ENCODE results near the gene RDH14.

DNA sequence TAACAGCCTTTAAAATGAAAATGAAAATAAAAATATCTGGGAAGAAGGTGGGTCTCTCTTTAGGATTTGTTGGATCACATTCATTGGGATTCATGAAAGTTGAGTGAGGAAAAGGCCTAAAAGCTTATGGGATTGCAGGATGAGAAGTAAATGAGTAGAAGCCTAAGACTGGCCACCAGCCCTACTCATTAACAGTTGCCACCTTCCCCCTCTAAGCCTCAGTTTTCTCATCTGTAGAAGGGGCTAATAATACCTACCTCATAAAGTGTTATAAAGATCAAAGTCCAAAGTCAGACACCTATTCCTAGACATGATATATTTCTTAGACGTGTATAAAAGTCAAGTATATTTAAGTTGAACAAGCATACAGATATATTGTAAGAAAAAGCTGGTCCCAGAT lies 23.8 kb downstream of the RDH14 start:
- TF ChIP-seq, protein P1, sequence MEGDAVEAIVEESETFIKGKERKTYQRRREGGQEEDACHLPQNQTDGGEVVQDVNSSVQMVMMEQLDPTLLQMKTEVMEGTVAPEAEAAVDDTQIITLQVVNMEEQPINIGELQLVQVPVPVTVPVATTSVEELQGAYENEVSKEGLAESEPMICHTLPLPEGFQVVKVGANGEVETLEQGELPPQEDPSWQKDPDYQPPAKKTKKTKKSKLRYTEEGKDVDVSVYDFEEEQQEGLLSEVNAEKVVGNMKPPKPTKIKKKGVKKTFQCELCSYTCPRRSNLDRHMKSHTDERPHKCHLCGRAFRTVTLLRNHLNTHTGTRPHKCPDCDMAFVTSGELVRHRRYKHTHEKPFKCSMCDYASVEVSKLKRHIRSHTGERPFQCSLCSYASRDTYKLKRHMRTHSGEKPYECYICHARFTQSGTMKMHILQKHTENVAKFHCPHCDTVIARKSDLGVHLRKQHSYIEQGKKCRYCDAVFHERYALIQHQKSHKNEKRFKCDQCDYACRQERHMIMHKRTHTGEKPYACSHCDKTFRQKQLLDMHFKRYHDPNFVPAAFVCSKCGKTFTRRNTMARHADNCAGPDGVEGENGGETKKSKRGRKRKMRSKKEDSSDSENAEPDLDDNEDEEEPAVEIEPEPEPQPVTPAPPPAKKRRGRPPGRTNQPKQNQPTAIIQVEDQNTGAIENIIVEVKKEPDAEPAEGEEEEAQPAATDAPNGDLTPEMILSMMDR (IDR thresholded peaks at IDR 0.05; ENCODE audit: insufficient read depth, low read length), result no peak
- TF ChIP-seq, protein P2, sequence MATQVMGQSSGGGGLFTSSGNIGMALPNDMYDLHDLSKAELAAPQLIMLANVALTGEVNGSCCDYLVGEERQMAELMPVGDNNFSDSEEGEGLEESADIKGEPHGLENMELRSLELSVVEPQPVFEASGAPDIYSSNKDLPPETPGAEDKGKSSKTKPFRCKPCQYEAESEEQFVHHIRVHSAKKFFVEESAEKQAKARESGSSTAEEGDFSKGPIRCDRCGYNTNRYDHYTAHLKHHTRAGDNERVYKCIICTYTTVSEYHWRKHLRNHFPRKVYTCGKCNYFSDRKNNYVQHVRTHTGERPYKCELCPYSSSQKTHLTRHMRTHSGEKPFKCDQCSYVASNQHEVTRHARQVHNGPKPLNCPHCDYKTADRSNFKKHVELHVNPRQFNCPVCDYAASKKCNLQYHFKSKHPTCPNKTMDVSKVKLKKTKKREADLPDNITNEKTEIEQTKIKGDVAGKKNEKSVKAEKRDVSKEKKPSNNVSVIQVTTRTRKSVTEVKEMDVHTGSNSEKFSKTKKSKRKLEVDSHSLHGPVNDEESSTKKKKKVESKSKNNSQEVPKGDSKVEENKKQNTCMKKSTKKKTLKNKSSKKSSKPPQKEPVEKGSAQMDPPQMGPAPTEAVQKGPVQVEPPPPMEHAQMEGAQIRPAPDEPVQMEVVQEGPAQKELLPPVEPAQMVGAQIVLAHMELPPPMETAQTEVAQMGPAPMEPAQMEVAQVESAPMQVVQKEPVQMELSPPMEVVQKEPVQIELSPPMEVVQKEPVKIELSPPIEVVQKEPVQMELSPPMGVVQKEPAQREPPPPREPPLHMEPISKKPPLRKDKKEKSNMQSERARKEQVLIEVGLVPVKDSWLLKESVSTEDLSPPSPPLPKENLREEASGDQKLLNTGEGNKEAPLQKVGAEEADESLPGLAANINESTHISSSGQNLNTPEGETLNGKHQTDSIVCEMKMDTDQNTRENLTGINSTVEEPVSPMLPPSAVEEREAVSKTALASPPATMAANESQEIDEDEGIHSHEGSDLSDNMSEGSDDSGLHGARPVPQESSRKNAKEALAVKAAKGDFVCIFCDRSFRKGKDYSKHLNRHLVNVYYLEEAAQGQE (IDR thresholded peaks at IDR 0.05; ENCODE audit: insufficient replicate concordance, low read depth), result no peak
- TF ChIP-seq POLR2AphosphoS5 (IDR thresholded peaks at IDR 0.05; ENCODE audit: low read depth), result no peak
